ENCODE results near the gene KIAA2012.
"Not testable (repeated sequence)": the region's sequence is repeated elsewhere in the genome, so short reads cannot be mapped to it uniquely, and the experiment has no call there.

The KIAA2012 gene

GRCh38 chr2:202114795-202115194, 41.7 kb downstream of the KIAA2012 start:
- DNase-seq (ENCODE audit: low read depth in 2 of 3, low spot score in 1 of 3): no peak

DNA sequence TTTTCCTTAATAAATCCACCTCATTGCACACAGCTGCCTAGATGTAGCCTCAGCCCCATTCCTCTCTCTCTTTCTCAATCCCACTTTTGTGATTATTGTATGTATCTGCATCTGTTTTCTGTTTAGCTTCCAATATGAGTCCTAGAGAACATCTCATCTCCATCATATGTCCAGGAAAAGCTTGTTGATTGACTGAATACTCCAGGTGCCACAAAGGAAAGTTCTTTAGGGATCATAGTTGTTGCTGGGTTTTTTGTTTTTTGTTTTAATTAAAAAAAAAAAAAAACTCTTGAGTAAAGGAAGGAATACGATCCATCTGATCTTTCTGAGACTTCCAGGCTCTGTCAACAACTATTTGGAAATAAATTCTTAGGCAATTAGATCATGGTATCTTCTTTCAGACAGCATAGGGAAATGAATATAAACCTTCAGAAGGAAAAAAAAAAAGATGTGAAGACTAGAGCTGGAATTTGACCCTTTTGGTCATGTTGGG, 42.5 kb downstream of the KIAA2012 start:
- DNase-seq (ENCODE audit: low read depth in 2 of 3, low spot score in 1 of 3): no peak

DNA sequence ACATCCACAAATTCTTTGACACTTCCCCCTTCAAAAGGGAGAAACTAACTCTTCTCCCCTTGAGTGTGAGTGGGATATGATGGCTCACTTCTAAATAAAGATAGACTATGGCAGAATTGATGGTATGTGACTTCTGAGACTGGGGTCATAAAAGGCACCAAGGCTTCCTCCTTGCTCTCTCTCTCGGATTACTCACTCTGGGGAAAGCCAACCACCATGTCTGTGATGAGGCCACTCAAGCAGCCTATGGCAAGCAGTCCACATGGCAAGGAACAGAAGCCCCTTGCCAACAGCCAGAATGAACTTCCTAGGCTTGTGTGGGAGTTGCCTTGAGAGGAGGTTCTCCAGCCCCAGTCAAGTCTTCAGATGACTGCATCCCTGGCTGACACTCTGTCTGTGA, 43.6 kb downstream of the KIAA2012 start:
- no peak for DNase-seq (ENCODE audit: low read depth in 2 of 3, low spot score in 1 of 3)

DNA sequence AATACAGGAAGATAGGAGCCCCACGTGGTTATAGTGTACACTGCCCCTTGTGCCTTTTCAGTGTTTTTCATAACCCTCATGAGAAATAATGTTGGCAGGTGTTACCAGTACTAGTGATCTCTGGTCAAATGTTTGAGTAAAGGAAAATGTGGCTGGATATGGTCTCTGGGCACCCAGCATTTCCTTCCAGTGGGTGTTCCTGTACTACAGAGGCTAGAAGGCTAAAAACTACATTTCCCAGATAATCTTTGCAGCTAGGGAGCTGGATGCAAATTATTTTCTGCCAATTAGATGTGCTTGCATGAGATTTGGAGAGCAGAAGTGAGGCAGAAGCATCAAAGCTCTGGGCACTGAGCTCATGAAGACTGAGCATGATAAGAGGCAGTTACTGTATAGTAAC, 45.1 kb downstream of the KIAA2012 start:
- no peak for DNase-seq (ENCODE audit: low read depth in 2 of 3, low spot score in 1 of 3)

- DNase-seq (ENCODE audit: low read depth in 2 of 3, low spot score in 1 of 3): no peak
Observed at GRCh38 chr2:202120828-202121227, 47.8 kb downstream of the KIAA2012 start.

GRCh38 chr2:202121532-202122162, 48.6 kb downstream of the KIAA2012 start:
- no peak for DNase-seq (ENCODE audit: low read depth in 2 of 3, low spot score in 1 of 3)

GRCh38 chr2:202122163-202122540, 49.1 kb downstream of the KIAA2012 start:
- DNase-seq (ENCODE audit: low read depth in 2 of 3, low spot score in 1 of 3): no peak

GRCh38 chr2:202122980-202123720, 50.1 kb downstream of the KIAA2012 start:
- no peak for DNase-seq (ENCODE audit: low read depth in 2 of 3, low spot score in 1 of 3)

GRCh38 chr2:202124286-202124685, 51.2 kb downstream of the KIAA2012 start:
- DNase-seq (ENCODE audit: low read depth in 2 of 3, low spot score in 1 of 3): no peak

DNA sequence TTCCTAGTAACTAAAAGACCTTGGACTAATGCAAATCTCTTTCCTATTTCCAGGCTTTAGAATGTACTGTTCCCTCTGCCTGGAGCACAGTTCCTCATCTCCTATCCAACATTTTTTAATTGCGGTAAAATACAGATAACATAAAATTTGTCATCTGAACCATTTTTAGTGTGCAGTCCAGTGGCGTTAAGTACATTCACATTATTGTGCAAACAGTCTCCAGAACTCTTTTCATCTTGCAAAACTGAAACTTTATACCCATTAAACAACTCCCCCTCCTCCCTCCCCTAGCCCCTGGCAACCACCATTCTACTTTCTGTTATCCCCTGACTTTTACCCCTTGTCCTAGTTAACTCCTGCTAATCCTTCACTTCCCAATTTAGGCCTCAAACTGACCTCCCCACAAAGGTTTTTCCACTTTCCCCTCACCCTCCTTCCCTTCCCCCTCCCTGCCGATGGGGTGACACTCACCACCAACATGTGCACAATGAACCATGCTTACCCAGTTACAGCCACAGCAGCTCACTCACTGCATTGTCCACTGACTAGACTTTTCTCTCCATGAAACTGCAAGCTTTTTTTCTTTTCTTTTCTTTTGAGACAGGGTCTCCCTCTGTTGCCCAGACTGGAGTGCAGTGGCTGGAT, 54.8 kb downstream of the KIAA2012 start:
- no peak for DNase-seq (ENCODE audit: low read depth in 2 of 3, low spot score in 1 of 3)

DNA sequence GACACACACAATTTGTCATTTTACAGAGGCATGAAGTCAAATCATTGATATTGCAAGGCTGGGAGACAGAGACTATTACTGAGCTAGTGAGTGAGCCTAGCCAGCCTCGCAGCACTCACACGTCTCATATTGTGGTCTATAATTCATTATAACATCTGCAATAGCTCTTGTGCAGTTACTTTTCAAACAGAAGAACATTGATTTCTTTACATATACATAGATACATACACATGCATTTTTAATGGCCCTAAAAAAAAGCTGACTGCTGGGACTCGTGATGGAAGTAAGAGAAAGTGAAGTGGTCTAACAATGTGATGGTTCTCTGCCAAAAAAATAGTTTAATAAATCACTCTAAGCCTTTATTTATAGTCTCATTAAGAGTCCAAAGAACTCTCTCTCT, 56.8 kb downstream of the KIAA2012 start:
- no peak for DNase-seq (ENCODE audit: low read depth in 2 of 3, low spot score in 1 of 3)

- DNase-seq (ENCODE audit: low read depth in 2 of 3, low spot score in 1 of 3): no peak
Observed at GRCh38 chr2:202133200-202133908, 60.3 kb downstream of the KIAA2012 start.

GRCh38 chr2:202133909-202134265, 60.8 kb downstream of the KIAA2012 start:
- DNase-seq (ENCODE audit: low read depth in 2 of 3, low spot score in 1 of 3): no peak

DNA sequence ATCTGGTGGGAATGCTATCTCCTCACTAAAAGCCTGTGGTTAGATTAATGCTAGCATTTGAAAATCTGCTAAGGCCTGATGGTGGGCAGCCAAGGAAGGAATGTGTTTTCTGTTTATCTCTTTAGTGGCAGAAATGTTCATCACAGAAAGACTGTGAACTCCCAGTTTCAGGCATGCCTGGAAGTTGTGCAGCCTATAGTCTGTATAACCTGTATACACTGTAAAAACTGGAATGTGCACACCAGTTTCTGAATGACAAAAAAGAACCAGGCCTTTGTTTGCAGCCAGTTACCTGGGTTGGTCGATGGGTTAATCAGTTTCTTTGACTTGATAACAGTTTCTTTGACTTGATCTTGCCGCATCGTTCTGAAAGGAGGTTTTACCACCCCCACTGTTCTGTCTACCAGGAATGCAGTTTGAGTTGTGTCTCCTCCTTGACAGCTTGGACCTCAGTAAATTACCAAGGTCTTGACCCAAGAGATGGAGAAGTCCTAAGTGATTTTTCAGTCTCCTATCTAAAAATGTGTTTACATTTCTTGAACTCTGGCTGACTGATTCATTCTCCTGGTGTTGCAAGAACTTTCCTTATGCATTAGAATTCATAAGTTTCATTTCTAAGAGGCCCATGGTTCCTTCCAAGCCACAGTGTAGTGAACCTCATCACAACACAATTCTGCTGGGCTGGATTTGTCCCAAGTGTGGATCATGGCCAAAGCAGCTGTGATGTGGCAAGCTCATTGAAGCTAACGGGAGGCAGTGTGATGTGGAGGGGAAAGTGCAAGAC, 62.2 kb downstream of the KIAA2012 start:
- DNase-seq (ENCODE audit: low read depth in 2 of 3, low spot score in 1 of 3): no peak

- not testable (repeated sequence) for DNase-seq (ENCODE audit: low read depth in 2 of 3, low spot score in 1 of 3)
Observed at GRCh38 chr2:202136039-202136438, 63.0 kb downstream of the KIAA2012 start.

- DNase-seq (ENCODE audit: low read depth in 2 of 3, low spot score in 1 of 3): no peak
Observed at GRCh38 chr2:202136526-202136925, 63.5 kb downstream of the KIAA2012 start.

DNA sequence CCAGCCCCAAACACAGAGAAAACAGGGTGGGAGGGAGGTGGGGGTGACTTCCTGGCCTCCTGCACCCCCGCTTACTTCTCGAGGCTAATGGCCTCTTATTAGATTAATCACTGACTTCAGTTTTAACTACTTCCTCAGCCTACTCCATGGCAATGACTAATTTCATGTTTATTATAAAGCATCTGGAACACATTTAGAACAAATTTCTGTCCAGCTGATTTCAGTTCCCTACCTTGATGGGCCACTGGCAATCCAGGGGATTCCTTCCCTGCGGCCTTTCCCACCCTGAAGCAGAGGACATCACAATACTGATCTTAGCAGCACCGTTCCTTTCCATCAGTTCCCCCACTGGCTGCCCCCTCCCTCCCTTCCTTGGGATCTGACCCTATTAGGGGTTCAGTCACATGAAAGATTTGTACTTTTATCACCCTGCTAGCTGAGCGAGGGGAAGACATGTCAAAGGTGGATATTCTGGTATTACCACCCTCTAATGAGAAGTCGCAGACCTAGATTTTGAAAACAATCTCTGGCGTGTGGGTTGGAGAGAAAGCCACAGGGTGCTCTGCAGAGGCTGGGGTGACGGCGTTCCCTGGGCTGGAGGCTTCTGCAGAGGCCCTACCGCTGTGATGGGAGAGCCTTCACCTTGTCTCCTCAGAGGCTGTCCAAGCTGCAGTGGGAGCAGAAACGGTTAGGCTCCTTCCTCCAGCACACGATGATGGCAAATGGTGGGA, 67.6 kb downstream of the KIAA2012 start:
- DNase-seq (ENCODE audit: low read depth in 2 of 3, low spot score in 1 of 3): no peak

DNA sequence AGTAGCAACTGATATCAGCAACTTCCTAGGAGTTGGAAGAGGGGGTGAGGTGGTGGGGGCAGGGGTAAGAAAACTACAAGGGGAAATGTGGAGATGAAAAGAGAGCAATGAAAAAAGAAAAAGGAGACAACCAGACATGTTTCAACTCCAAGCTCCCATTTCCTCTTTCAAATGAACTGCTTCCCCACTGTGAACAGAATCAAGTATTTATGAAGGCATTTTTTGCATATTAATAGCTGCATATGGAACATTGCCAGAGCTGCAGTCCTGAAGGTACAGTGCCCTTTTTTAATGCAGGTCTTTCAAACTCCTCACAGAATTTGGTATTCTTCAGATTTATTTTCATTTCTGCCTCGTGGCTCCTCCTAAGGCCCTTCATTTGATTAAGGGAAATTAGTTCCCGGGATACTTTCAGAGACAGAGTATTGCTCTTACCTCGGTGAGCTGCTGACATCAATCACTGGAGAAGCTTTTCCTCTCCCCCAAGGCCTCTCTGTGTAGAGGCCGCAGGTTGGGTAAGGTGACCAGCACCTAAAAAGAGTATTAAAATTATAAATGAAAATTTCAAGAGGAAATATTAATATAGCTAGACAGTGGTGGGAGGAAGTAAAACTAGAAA, 68.4 kb downstream of the KIAA2012 start:
- DNase-seq (ENCODE audit: low read depth in 2 of 3, low spot score in 1 of 3): no peak

- no peak for DNase-seq (ENCODE audit: low read depth in 2 of 3, low spot score in 1 of 3)
Observed at GRCh38 chr2:202142540-202142939, 69.5 kb downstream of the KIAA2012 start.

GRCh38 chr2:202147775-202148174, 74.7 kb downstream of the KIAA2012 start:
- DNase-seq (ENCODE audit: low read depth in 2 of 3, low spot score in 1 of 3): no peak

All from stimulated activated CD4-positive, alpha-beta T cell treated with anti-CD3 and anti-CD28 coated beads, Interleukin-12 subunit alpha, Interleukin-12 subunit beta, amount 100 ng/mL, for 48 hours (primary cell).